SK-N-SH (cell line): ENCODE results near the gene C10orf62. TPM values are rescaled to one million over a fixed set of nuclear protein-coding genes. Genes with fewer than 3 reads are reported as not detected.

Experiments used
- CTCF ChIA-PET: fragments of 300-600, 350-600 bp; formaldehyde crosslinking; extraction: SDS; loops from one replicate; lab custom pipeline; 2021; lab: Yijun Ruan, JAX
- POLR2A ChIA-PET: fragments of 350-600 bp; sonication (Branson Sonifier 250); formaldehyde crosslinking; extraction: SDS; loops from one replicate; lab custom pipeline; 2020; ENCODE audit warnings: antibody characterized with exemption, inconsistent platforms; lab: Yijun Ruan, JAX
- DNase-seq: peaks from one replicate; pipeline ENCODE4 v3.0.0; 2012
- H2AFZ ChIP-seq: fragments of 200-600 bp; sonication (generic); 2 replicates; pipeline ENCODE4 v1.8.1; 2016; ENCODE audit warnings: antibody characterized with exemption, mild to moderate bottlenecking, low read depth
- H3F3A ChIP-seq: fragments of 200-600 bp; sonication (generic); replicated peaks from 2 replicates; pipeline ENCODE3; 2016; ENCODE audit warnings: antibody characterized with exemption, mild to moderate bottlenecking; ENCODE audit not compliant: insufficient read depth
- H3K27ac ChIP-seq, 2 experiments: fragments of 200-500 bp in 1 of 2; fragments of 200-600 bp in 1 of 2; sonication (Bioruptor generic) in 1 of 2; sonication (generic), shearing (Covaris generic) in 1 of 2; 2 replicates each; pipeline versions ENCODE4 v1.5.1 to v1.6.1; 2014 to 2016; ENCODE audit warnings: low read depth in 2 of 2, inconsistent platforms in 1 of 2, low read length in 1 of 2, mild to moderate bottlenecking in 1 of 2, mixed read lengths in 1 of 2
- H3K27me3 ChIP-seq: fragments of 200-600 bp; sonication (generic), shearing (Covaris generic); 2 replicates; pipeline ENCODE4 v1.6.1; 2016; ENCODE audit warnings: mixed run types; ENCODE audit not compliant: insufficient read depth
- H3K36me3 ChIP-seq, 2 experiments: fragments of 200-500 bp in 1 of 2; fragments of 200-600 bp in 1 of 2; sonication (Bioruptor generic) in 1 of 2; sonication (generic) in 1 of 2; replicated peaks in 1 of 2; 2 replicates each; pipeline versions ENCODE3 to v1.5.1; 2014 to 2016; ENCODE audit warnings: low read length in 1 of 2, mild to moderate bottlenecking in 1 of 2; ENCODE audit not compliant: insufficient read depth in 2 of 2, control insufficient read depth in 1 of 2
- H3K4me1 ChIP-seq, 2 experiments: fragments of 200-500 bp in 1 of 2; fragments of 200-600 bp in 1 of 2; sonication (Bioruptor generic) in 1 of 2; sonication (generic), shearing (Covaris generic) in 1 of 2; 2 replicates each; pipeline versions ENCODE4 v1.5.1 to v1.6.1; 2014 to 2016; ENCODE audit warnings: low read depth in 1 of 2, low read length in 1 of 2, mixed run types in 1 of 2; ENCODE audit not compliant: insufficient read depth in 2 of 2, control insufficient read depth in 1 of 2
- H3K4me2 ChIP-seq: fragments of 200-600 bp; sonication (generic), shearing (Covaris generic); 2 replicates; pipeline ENCODE4 v1.6.1; 2017; ENCODE audit warnings: mixed run types
- H3K4me3 ChIP-seq, 2 experiments: fragments of 200-500 bp in 1 of 2; fragments of 200-600 bp in 1 of 2; sonication (Bioruptor generic) in 1 of 2; sonication (generic), shearing (Covaris generic) in 1 of 2; 2 replicates each; pipeline versions ENCODE4 v1.5.1 to v1.8.1; 2014 to 2016; ENCODE audit warnings: low read depth in 2 of 2, inconsistent platforms in 1 of 2, low read length in 1 of 2, mild to moderate bottlenecking in 1 of 2, mixed read lengths in 1 of 2, moderate library complexity in 1 of 2
- H3K79me2 ChIP-seq: fragments of 200-600 bp; sonication (generic); 2 replicates; pipeline ENCODE4 v1.8.1; 2017; ENCODE audit warnings: mild to moderate bottlenecking; ENCODE audit not compliant: insufficient read depth
- H3K9ac ChIP-seq: fragments of 200-600 bp; sonication (generic); 2 replicates; pipeline ENCODE4 v1.6.1; 2017; ENCODE audit warnings: mixed run types
- H3K9me2 ChIP-seq: fragments of 200-600 bp; sonication (generic); 2 replicates; pipeline ENCODE4 v1.6.1; 2017; ENCODE audit warnings: mixed run types
- H3K9me3 ChIP-seq: fragments of 200-600 bp; sonication (generic); 2 replicates; pipeline ENCODE4 v1.6.1; 2017; ENCODE audit warnings: mixed run types, mild to moderate bottlenecking, moderate library complexity
- H4K20me1 ChIP-seq: fragments of 200-600 bp; sonication (generic); 2 replicates; pipeline ENCODE4 v1.6.1; 2017; ENCODE audit warnings: mild to moderate bottlenecking, mixed run types; ENCODE audit not compliant: insufficient read depth
- FOSL2 ChIP-seq: IDR thresholded peaks from 2 replicates; pipeline ENCODE4 v1.4.0; 2012; ENCODE audit warnings: low read depth, mild to moderate bottlenecking, moderate library complexity, borderline replicate concordance
- GABPA ChIP-seq: IDR thresholded peaks from 2 replicates; pipeline ENCODE4 v1.4.0; 2012; ENCODE audit warnings: low read depth, mild to moderate bottlenecking
- GATA2 ChIP-seq: sonication (generic); formaldehyde crosslinking; IDR thresholded peaks from 2 replicates; pipeline ENCODE4 v1.5.0; 2020; ENCODE audit warnings: mild to moderate bottlenecking, missing genetic modification reagents
- IRF3 ChIP-seq: fragments of 150-350 bp; IDR thresholded peaks from 2 replicates; pipeline ENCODE4 v1.6.1; 2016; ENCODE audit warnings: mild to moderate bottlenecking, low read depth, low read length
- JUND ChIP-seq: IDR thresholded peaks from 2 replicates; pipeline ENCODE4 v1.4.0; 2012
- MEF2A ChIP-seq: IDR thresholded peaks from 2 replicates; pipeline ENCODE4 v1.4.0; 2012; ENCODE audit warnings: low read depth, borderline replicate concordance
- MXI1 ChIP-seq: IDR thresholded peaks from 2 replicates; pipeline ENCODE4 v1.6.1; 2012; ENCODE audit warnings: mild to moderate bottlenecking, low read depth, low read length, improper control_type of control experiment
- NRF1 ChIP-seq: IDR thresholded peaks from 2 replicates; pipeline ENCODE4 v1.6.1; 2012; ENCODE audit warnings: low read depth, mild to moderate bottlenecking, low read length
- RCOR1 ChIP-seq: fragments of 150-350 bp; IDR thresholded peaks from 2 replicates; pipeline ENCODE4 v1.6.1; 2017; ENCODE audit warnings: antibody characterized with exemption, low read length
- TAF1 ChIP-seq: IDR thresholded peaks from 2 replicates; pipeline ENCODE4 v1.6.1; 2012; ENCODE audit warnings: low read depth, mild to moderate bottlenecking, low read length, moderate library complexity, borderline replicate concordance
- TCF12 ChIP-seq: IDR thresholded peaks from 2 replicates; pipeline ENCODE4 v1.4.0; 2012
- TEAD4 ChIP-seq: IDR thresholded peaks from 2 replicates; pipeline ENCODE4 v1.4.0; 2012; ENCODE audit warnings: mild to moderate bottlenecking, borderline replicate concordance; ENCODE audit not compliant: insufficient read depth
- USF1 ChIP-seq: IDR thresholded peaks from 2 replicates; pipeline ENCODE4 v1.4.0; 2012; ENCODE audit warnings: low read depth, borderline replicate concordance
- USF2 ChIP-seq: fragments of 150-350 bp; IDR thresholded peaks from 2 replicates; pipeline ENCODE4 v1.6.1; 2017; ENCODE audit warnings: antibody characterized with exemption, low read length, low read depth, borderline replicate concordance
- ZBTB33 ChIP-seq: IDR thresholded peaks from 2 replicates; pipeline ENCODE4 v1.4.0; 2012; ENCODE audit warnings: low read depth, borderline replicate concordance
- WGBS: methylation state at CpG from one replicate; pipeline ENCODE4 v1.1.6; 2017; ENCODE audit warnings: low lambda C conversion rate; 5-methylcytosine and 5-hydroxymethylcytosine counted together
- polyA plus RNA-seq, 3 experiments: library from polyadenylated mRNA; depleted of rRNA; stranded (reverse); fragments of >200 nt; gene quantifications; 2 replicates each; pipeline ENCODE4 v1.2.3, GENCODE V29; 2012

The C10orf62 gene
- polyA plus RNA-seq, 1 of the 3 experiments (the other 2 are of a cell fraction), result 0.07 TPM

DNA sequence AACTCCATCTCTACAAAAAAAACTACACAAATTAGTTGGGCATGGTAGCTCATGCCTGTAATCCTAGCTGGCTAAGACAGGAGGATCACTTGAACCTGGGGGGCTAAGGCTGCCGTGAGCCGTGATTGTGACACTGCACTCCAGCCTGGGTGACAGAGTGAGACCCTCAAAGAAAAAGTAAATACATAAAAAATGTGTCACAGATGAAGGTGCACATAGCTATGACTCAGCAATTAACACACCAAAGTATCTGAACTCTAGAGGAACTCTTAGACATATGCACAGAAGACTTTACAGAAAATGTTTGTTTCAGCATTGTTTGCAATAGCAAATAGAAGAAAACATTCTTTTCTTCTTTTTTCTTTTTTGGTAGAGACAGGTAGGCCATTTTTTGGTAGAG lies 8.3 kb downstream of the C10orf62 start:
- POLR2A ChIA-PET, result no interaction called here

GRCh38 chr10:97598407-97599271 lies 9.1 kb downstream of the C10orf62 start:
- no peak overlapping the region for H2AFZ ChIP-seq
- no peak for TF ChIP-seq FOSL2
- no peak for TF ChIP-seq ZBTB33
- no peak for TF ChIP-seq RCOR1
- no peak for TF ChIP-seq IRF3
- no peak for TF ChIP-seq MEF2A
- TF ChIP-seq JUND, result no peak
- TF ChIP-seq TAF1, result no peak
- TF ChIP-seq USF1, result no peak
- TF ChIP-seq TEAD4, result no peak
- no peak for TF ChIP-seq NRF1
- TF ChIP-seq USF2, result no peak
- H4K20me1 ChIP-seq, result no peaks in the 10 kb centered on the region
- peaks cover 31% of the 10 kb centered on the region for H3F3A ChIP-seq
- no peaks in the 10 kb centered on the region for H3K79me2 ChIP-seq
- H3K4me1 ChIP-seq, result peaks cover 9 to 21% of the 10 kb centered on the region in 2 experiments; a peak in 3 of 4 replicates
- H3K4me3 ChIP-seq, result no peak overlapping the region
- H3K4me2 ChIP-seq, result no peak overlapping the region
- 93% methylated on average over 10 of the region's 19 CpGs for WGBS
- DNase-seq, result no peak
- no peaks in the 10 kb centered on the region for H3K9me3 ChIP-seq
- CTCF ChIA-PET, result interaction anchor here (4.1 kb wide), 1 partner anchor 11 kb away, joined by 16 read pairs; no protein-coding TSS in a partner anchor
- POLR2A ChIA-PET, result no interaction called here
- H3K9me2 ChIP-seq, result no peaks in the 10 kb centered on the region
- H3K9ac ChIP-seq, result no peak overlapping the region
- no peak overlapping the region for H3K27ac ChIP-seq
- H3K27me3 ChIP-seq, result no peaks in the 10 kb centered on the region
- H3K36me3 ChIP-seq, result no peaks in the 10 kb centered on the region

More for the DNA sequence above, 8.3 kb downstream of the C10orf62 start:
- Histone ChIP-seq H3K27ac (peak overlapping the region in 1 of 2 experiments; percentile 91; a peak in 1 of 4 replicates), H3K9me3 (no peaks in the 10 kb centered on the region), H4K20me1 (no peaks in the 10 kb centered on the region), H3K79me2 (no peaks in the 10 kb centered on the region), H3F3A (peaks cover 38% of the 10 kb centered on the region), H3K4me1 (peaks cover 9 to 23% of the 10 kb centered on the region in 2 experiments; a peak in 3 of 4 replicates), H2AFZ (no peak overlapping the region), H3K4me3 (no peak overlapping the region), H3K27me3 (no peaks in the 10 kb centered on the region), H3K9ac (no peak overlapping the region; the same call in 1 of the 2 replicates), H3K36me3 (no peaks in the 10 kb centered on the region), H3K4me2 (no peak overlapping the region), H3K9me2 (no peaks in the 10 kb centered on the region)
- DNase-seq, result no peak
- no peak for TF ChIP-seq NRF1
- TF ChIP-seq MXI1, result no peak
- no peak for TF ChIP-seq TCF12
- no peak for TF ChIP-seq GATA2 (CRISPR knock-in tag)
- no peak for TF ChIP-seq GABPA
- TF ChIP-seq FOSL2, result peak; percentile 12; the same call in 1 of the 2 replicates
- WGBS, result 88% methylated on average over 2 of the region's 2 CpGs
- CTCF ChIA-PET, result interaction anchor here (1.7 to 4.1 kb wide), 2 partner anchors 12 to 27 kb away, joined by 3 to 16 read pairs; no protein-coding TSS in a partner anchor
